H1 (cell line): ENCODE data around the gene FGFR2. TPM values are rescaled to one million over a fixed set of nuclear protein-coding genes. Genes with fewer than 3 reads are reported as not detected.

Experiments used
- ATF2 ChIP-seq: IDR thresholded peaks from 2 replicates; pipeline ENCODE4 v1.6.1; 2012; ENCODE audit warnings: low read length, inconsistent platforms
- CHD2 ChIP-seq: IDR thresholded peaks from 2 replicates; pipeline ENCODE4 v1.6.1; 2012; ENCODE audit warnings: low read length, improper control_type of control experiment
- CTBP2 ChIP-seq: IDR thresholded peaks from 2 replicates; pipeline ENCODE4 v1.7.0; 2011; ENCODE audit warnings: borderline replicate concordance, mild to moderate bottlenecking, moderate library complexity, mixed read lengths, low read length; ENCODE audit not compliant: insufficient read depth, insufficient read length
- MAFK ChIP-seq: IDR thresholded peaks from 2 replicates; pipeline ENCODE4 v1.6.1; 2012; ENCODE audit warnings: low read depth, mild to moderate bottlenecking, improper control_type of control experiment, low read length
- RBBP5 ChIP-seq: IDR thresholded peaks from 2 replicates; pipeline ENCODE4 v1.7.1; 2012; ENCODE audit warnings: low read depth, mild to moderate bottlenecking, inconsistent platforms, low read length, moderate library complexity, borderline replicate concordance
- RXRA ChIP-seq: IDR thresholded peaks from 2 replicates; pipeline ENCODE4 v1.6.1; 2011; ENCODE audit warnings: low read depth, mild to moderate bottlenecking, low read length, moderate library complexity; ENCODE audit not compliant: insufficient read depth
- SAP30 ChIP-seq: fragments of 300-600 bp; sonication (generic); IDR thresholded peaks from 2 replicates; pipeline ENCODE4 v1.7.1; 2012; ENCODE audit warnings: low read length, moderate library complexity, mild to moderate bottlenecking, inconsistent platforms; ENCODE audit not compliant: insufficient read depth, insufficient replicate concordance
- YY1 ChIP-seq: IDR thresholded peaks from 2 replicates; pipeline ENCODE4 v1.6.1; 2011; ENCODE audit warnings: low read depth, mild to moderate bottlenecking, low read length
- polyA plus RNA-seq, 7 experiments: library from polyadenylated mRNA; depleted of rRNA in 3 of 7; stranded (reverse) in 5 of 7; unstranded in 2 of 7; fragments of >200 nt in 5 of 7; fragments of 200-250 nt in 2 of 7; gene quantifications; 1 replicate in 5 of 7; 2 replicates in 1 of 7; 4 replicates in 1 of 7; pipeline versions ENCODE4 v1.2.1 to v1.2.3, GENCODE V29; 2011 to 2013; ENCODE audit warnings: missing spikeins in 2 of 7, mixed read lengths in 2 of 7
- total RNA-seq: library from RNA; stranded (reverse); fragmentation: NEBNext Ultra II Directional; extraction: Animal tissue kit (Norgen Biotek cat#: 25700); gene quantifications from 2 replicates; pipeline ENCODE4 v1.2.1, GENCODE V29; 2021
- TF ChIP-seq, protein P1 (sequence below): fragments of 300-600 bp; sonication (generic); IDR thresholded peaks from 2 replicates; pipeline ENCODE4 v1.7.1; 2012; ENCODE audit warnings: low read length, moderate library complexity, mild to moderate bottlenecking, inconsistent platforms; ENCODE audit not compliant: insufficient replicate concordance

Gene FGFR2
- total and polyA plus RNA-seq, 2 of the 8 experiments (the other 6 are each of a cell fraction or from before 2014, with no cell fraction given) = 50.2 to 81.2 TPM

DNA sequence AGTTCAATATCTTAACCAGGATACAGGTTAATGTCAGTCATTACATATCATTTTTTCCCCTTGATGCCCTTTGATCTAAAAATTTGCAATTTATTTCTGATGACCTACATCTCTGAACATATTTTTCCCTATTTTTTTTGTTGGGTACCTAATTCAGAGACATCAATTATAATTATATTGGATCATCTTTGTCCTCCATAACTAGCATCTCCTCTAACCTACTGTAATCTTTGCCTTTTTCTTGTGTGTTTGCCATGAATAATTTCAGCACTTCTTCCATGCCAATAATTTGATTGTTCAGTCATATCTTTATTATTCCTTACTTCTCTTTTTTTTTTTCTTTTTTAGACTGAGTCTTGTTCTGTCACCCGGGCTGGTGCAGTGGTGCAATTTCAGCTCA is 39.2 kb upstream of the FGFR2 start (continued):
- TF ChIP-seq, protein P1, sequence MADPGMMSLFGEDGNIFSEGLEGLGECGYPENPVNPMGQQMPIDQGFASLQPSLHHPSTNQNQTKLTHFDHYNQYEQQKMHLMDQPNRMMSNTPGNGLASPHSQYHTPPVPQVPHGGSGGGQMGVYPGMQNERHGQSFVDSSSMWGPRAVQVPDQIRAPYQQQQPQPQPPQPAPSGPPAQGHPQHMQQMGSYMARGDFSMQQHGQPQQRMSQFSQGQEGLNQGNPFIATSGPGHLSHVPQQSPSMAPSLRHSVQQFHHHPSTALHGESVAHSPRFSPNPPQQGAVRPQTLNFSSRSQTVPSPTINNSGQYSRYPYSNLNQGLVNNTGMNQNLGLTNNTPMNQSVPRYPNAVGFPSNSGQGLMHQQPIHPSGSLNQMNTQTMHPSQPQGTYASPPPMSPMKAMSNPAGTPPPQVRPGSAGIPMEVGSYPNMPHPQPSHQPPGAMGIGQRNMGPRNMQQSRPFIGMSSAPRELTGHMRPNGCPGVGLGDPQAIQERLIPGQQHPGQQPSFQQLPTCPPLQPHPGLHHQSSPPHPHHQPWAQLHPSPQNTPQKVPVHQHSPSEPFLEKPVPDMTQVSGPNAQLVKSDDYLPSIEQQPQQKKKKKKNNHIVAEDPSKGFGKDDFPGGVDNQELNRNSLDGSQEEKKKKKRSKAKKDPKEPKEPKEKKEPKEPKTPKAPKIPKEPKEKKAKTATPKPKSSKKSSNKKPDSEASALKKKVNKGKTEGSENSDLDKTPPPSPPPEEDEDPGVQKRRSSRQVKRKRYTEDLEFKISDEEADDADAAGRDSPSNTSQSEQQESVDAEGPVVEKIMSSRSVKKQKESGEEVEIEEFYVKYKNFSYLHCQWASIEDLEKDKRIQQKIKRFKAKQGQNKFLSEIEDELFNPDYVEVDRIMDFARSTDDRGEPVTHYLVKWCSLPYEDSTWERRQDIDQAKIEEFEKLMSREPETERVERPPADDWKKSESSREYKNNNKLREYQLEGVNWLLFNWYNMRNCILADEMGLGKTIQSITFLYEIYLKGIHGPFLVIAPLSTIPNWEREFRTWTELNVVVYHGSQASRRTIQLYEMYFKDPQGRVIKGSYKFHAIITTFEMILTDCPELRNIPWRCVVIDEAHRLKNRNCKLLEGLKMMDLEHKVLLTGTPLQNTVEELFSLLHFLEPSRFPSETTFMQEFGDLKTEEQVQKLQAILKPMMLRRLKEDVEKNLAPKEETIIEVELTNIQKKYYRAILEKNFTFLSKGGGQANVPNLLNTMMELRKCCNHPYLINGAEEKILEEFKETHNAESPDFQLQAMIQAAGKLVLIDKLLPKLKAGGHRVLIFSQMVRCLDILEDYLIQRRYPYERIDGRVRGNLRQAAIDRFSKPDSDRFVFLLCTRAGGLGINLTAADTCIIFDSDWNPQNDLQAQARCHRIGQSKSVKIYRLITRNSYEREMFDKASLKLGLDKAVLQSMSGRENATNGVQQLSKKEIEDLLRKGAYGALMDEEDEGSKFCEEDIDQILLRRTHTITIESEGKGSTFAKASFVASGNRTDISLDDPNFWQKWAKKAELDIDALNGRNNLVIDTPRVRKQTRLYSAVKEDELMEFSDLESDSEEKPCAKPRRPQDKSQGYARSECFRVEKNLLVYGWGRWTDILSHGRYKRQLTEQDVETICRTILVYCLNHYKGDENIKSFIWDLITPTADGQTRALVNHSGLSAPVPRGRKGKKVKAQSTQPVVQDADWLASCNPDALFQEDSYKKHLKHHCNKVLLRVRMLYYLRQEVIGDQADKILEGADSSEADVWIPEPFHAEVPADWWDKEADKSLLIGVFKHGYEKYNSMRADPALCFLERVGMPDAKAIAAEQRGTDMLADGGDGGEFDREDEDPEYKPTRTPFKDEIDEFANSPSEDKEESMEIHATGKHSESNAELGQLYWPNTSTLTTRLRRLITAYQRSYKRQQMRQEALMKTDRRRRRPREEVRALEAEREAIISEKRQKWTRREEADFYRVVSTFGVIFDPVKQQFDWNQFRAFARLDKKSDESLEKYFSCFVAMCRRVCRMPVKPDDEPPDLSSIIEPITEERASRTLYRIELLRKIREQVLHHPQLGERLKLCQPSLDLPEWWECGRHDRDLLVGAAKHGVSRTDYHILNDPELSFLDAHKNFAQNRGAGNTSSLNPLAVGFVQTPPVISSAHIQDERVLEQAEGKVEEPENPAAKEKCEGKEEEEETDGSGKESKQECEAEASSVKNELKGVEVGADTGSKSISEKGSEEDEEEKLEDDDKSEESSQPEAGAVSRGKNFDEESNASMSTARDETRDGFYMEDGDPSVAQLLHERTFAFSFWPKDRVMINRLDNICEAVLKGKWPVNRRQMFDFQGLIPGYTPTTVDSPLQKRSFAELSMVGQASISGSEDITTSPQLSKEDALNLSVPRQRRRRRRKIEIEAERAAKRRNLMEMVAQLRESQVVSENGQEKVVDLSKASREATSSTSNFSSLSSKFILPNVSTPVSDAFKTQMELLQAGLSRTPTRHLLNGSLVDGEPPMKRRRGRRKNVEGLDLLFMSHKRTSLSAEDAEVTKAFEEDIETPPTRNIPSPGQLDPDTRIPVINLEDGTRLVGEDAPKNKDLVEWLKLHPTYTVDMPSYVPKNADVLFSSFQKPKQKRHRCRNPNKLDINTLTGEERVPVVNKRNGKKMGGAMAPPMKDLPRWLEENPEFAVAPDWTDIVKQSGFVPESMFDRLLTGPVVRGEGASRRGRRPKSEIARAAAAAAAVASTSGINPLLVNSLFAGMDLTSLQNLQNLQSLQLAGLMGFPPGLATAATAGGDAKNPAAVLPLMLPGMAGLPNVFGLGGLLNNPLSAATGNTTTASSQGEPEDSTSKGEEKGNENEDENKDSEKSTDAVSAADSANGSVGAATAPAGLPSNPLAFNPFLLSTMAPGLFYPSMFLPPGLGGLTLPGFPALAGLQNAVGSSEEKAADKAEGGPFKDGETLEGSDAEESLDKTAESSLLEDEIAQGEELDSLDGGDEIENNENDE = no peak
- TF ChIP-seq YY1 = no peak
- no peak for TF ChIP-seq SAP30
- TF ChIP-seq CTBP2 = no peak
- no peak for TF ChIP-seq MAFK
- TF ChIP-seq ATF2 = no peak
- no peak for TF ChIP-seq RXRA
- TF ChIP-seq RBBP5 = no peak
- no peak for TF ChIP-seq CHD2
